HepG2 (cell line): Measurements from ENCODE around the gene FUCA1. TPM values are rescaled to one million over a fixed set of nuclear protein-coding genes. Genes with fewer than 3 reads are reported as not detected.

ENCODE experiments used
- ARID5B ChIP-seq: IDR thresholded peaks from 2 replicates; pipeline ENCODE4 v1.4.0; 2020; ENCODE audit warnings: mild to moderate bottlenecking, missing genetic modification reagents
- BRF2 ChIP-seq: sonication (generic); formaldehyde crosslinking; IDR thresholded peaks from 2 replicates; pipeline ENCODE4 v1.8.1; 2022; ENCODE audit warnings: mild to moderate bottlenecking, missing genetic modification reagents
- DNMT1 ChIP-seq: sonication (generic); formaldehyde crosslinking; IDR thresholded peaks from 2 replicates; pipeline ENCODE4 v1.5.1; 2020; ENCODE audit warnings: mild to moderate bottlenecking, missing genetic modification reagents
- DR1 ChIP-seq: sonication (generic); formaldehyde crosslinking; IDR thresholded peaks from 2 replicates; pipeline ENCODE4 v1.8.0; 2021; ENCODE audit warnings: mild to moderate bottlenecking, missing genetic modification reagents, inconsistent platforms
- ELF3 ChIP-seq: IDR thresholded peaks from 2 replicates; pipeline ENCODE4 v1.6.1; 2016; ENCODE audit warnings: missing genetic modification reagents, missing compliant biosample characterization
- HES4 ChIP-seq: sonication (generic); formaldehyde crosslinking; IDR thresholded peaks from 2 replicates; pipeline ENCODE4 v1.9.0; 2021; ENCODE audit warnings: mild to moderate bottlenecking, missing genetic modification reagents, borderline replicate concordance
- HNF1A ChIP-seq, 2 experiments: sonication (generic) in 1 of 2; formaldehyde crosslinking in 1 of 2; IDR thresholded peaks; 2 replicates each; pipeline versions ENCODE4 v1.4.0 to v1.6.1; 2016 to 2020; ENCODE audit warnings: borderline replicate concordance in 1 of 2, low read depth in 1 of 2, mild to moderate bottlenecking in 1 of 2, missing genetic modification reagents in 1 of 2
- IKZF4 ChIP-seq: sonication (generic); formaldehyde crosslinking; IDR thresholded peaks from 2 replicates; pipeline ENCODE4 v1.5.1; 2020; ENCODE audit warnings: borderline replicate concordance, mild to moderate bottlenecking, low read depth, missing genetic modification reagents; ENCODE audit errors: not compliant biosample characterization
- KDM2A ChIP-seq: sonication (generic); formaldehyde crosslinking; IDR thresholded peaks from 2 replicates; pipeline ENCODE4 v1.4.0; 2020; ENCODE audit warnings: low read depth, missing genetic modification reagents, borderline replicate concordance
- KMT2A ChIP-seq: sonication (generic); formaldehyde crosslinking; IDR thresholded peaks from 2 replicates; pipeline ENCODE4 v1.4.0; 2020; ENCODE audit warnings: missing genetic modification reagents
- RAD51 ChIP-seq: fragments of 450-650 bp; IDR thresholded peaks from 2 replicates; pipeline ENCODE4 v1.6.1; 2016; ENCODE audit warnings: borderline replicate concordance
- SP4 ChIP-seq: sonication (generic); formaldehyde crosslinking; IDR thresholded peaks from 2 replicates; pipeline ENCODE4 v1.8.1; 2023; ENCODE audit warnings: mild to moderate bottlenecking, missing genetic modification reagents
- YEATS2 ChIP-seq: sonication (generic); formaldehyde crosslinking; IDR thresholded peaks from 2 replicates; pipeline ENCODE4 v1.4.0; 2020; ENCODE audit warnings: missing genetic modification reagents, borderline replicate concordance
- ZFP1 ChIP-seq: IDR thresholded peaks from 2 replicates; pipeline ENCODE4 v1.6.1; 2016
- ZNF33A ChIP-seq: sonication (generic); formaldehyde crosslinking; IDR thresholded peaks from 2 replicates; pipeline ENCODE4 v1.5.1; 2020; ENCODE audit warnings: missing genetic modification reagents, mild to moderate bottlenecking, moderate library complexity, borderline replicate concordance
- ZNF691 ChIP-seq: sonication (generic); formaldehyde crosslinking; IDR thresholded peaks from 2 replicates; pipeline ENCODE4 v1.4.0; 2020; ENCODE audit warnings: missing genetic modification reagents, low read depth, mild to moderate bottlenecking, borderline replicate concordance
- polyA plus RNA-seq, 8 experiments: library from polyadenylated mRNA; depleted of rRNA in 3 of 8; stranded (reverse) in 7 of 8; unstranded in 1 of 8; fragments of >200 nt; fragmentation: Illumina TruSeq in 4 of 8; extraction: Trizol in 4 of 8; gene quantifications; 2 replicates each; pipeline versions ENCODE4 v1.2.1 to v1.2.3, GENCODE V29; 2011 to 2016; ENCODE audit warnings: low read depth in 4 of 8, missing spikeins in 1 of 8, mixed read lengths in 1 of 8; ENCODE audit not compliant: insufficient read depth in 1 of 8
- total RNA-seq, 5 experiments: library from RNA; depleted of rRNA; stranded (reverse); fragments of >200 nt; fragmentation: Illumina TruSeq; extraction: Trizol; gene quantifications; 2 replicates each; pipeline ENCODE4 v1.2.3, GENCODE V29; 2016; ENCODE audit warnings: low read depth in 1 of 5

The FUCA1 gene
- total and polyA plus RNA-seq, 2 of the 13 experiments (the other 11 are each of a cell fraction or from before 2014, with no cell fraction given), result 32.7 to 33.6 TPM

GRCh38 chr1:23867895-23868556, at the start of gene FUCA1 (continued):
- peak; percentile 68; the same call in 1 of the 2 replicates for TF ChIP-seq HES4 (CRISPR knock-in tag)
- peak; percentile 88 for TF ChIP-seq KDM2A (CRISPR knock-in tag)
- peak; percentile 83 for TF ChIP-seq DR1 (CRISPR knock-in tag)
- peak; percentile 87 for TF ChIP-seq ELF3
- TF ChIP-seq IKZF4, result no peak
- TF ChIP-seq YEATS2 (CRISPR knock-in tag), result peak; percentile 73; the same call in 1 of the 2 replicates
- no peak for TF ChIP-seq ZFP1 (CRISPR knock-in tag)
- peak; percentile 36 for TF ChIP-seq ARID5B
- TF ChIP-seq SP4 (CRISPR knock-in tag), result peak; percentile 95
- 0 out of 2 replicates have a peak, but pooled peaks have one; percentile 45 for TF ChIP-seq ZNF33A (CRISPR knock-in tag)
- TF ChIP-seq DNMT1 (CRISPR knock-in tag), result peak; percentile 76; the same call in 1 of the 2 replicates
- peak; percentile 51; the same call in 1 of the 2 replicates for TF ChIP-seq ZNF691 (CRISPR knock-in tag)
- TF ChIP-seq BRF2, result no peak
- no peak for TF ChIP-seq RAD51
- peak; percentile 49 for TF ChIP-seq KMT2A
- TF ChIP-seq HNF1A (IDR thresholded peaks at IDR 0.05; ENCODE audit: low read depth), result no peak
- TF ChIP-seq HNF1A (CRISPR knock-in tag; IDR thresholded peaks at IDR 0.05; ENCODE audit: borderline replicate concordance), result peak; percentile 49; the same call in 1 of the 2 replicates
